ENCODE data around the gene RASIP1.
A peak's percentile ranks its signal among the peaks of the same experiment; 100 is the strongest.
"Not testable (repeated sequence)": the region's sequence is repeated elsewhere in the genome, so short reads cannot be mapped to it uniquely, and the experiment has no call there.

The RASIP1 gene

GRCh38 chr19:48731452-48731851, 9.0 kb downstream of the RASIP1 start:
- DNase-seq = no peak
- ATAC-seq = no peak

DNA sequence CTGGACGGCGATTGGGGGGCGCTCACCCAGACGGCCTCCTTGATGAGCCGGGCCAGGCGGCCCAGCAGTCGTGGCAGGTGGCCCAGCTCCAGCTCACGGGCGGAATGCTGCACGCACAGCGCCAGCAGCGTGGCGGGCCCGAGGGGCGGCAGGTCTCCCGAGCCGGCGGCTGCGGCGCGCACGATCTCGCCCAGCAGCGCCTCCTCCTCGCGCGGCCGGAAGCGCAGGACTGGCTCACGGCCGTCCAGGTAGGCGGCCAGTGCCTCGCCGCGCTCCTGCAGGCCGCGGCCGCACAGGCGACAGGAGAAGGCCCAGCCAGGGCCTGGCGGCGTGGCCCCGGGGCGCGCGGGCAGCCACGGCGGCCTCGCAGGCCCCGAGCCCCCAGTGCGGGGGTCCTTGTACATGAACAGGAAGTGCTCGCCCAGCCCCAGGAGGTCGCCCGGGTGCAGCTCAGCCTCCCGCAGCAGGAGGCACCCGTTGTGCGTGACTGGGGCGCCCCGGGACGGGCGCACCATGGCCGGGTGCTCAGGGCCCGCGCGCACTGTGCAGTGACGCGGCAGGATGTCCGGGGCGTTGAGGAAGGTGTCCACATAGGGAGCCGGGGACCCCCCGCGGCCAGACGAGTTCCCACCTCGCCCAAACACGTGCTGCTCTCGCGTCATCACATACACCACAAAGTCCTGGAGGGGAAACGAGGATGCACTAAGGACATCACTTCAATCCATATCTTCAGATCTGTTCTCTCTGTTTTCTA, 11.3 kb downstream of the RASIP1 start:
- DNase-seq (no peak), ATAC-seq (no peak)

DNA sequence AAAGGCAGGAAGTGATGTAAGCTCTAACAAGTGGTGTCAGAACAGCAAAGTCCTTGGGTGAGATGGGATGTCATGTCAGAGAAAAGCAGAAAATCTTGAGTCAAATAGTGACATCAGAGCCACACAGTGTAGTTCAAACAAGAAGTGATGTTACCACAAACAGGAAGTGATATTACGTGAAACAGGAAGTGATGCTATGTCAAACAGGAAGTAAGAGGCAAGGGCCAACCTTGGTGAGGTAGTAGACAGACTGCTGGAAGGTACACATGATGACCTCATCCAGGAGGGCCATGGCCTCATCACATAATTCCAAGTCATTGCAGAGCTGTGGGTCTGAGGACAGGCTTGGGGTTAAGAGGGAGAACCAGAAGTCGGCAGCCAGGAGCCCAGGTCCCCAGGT, 13.9 kb downstream of the RASIP1 start:
- no peak for DNase-seq
- ATAC-seq = peak; percentile 33

DNA sequence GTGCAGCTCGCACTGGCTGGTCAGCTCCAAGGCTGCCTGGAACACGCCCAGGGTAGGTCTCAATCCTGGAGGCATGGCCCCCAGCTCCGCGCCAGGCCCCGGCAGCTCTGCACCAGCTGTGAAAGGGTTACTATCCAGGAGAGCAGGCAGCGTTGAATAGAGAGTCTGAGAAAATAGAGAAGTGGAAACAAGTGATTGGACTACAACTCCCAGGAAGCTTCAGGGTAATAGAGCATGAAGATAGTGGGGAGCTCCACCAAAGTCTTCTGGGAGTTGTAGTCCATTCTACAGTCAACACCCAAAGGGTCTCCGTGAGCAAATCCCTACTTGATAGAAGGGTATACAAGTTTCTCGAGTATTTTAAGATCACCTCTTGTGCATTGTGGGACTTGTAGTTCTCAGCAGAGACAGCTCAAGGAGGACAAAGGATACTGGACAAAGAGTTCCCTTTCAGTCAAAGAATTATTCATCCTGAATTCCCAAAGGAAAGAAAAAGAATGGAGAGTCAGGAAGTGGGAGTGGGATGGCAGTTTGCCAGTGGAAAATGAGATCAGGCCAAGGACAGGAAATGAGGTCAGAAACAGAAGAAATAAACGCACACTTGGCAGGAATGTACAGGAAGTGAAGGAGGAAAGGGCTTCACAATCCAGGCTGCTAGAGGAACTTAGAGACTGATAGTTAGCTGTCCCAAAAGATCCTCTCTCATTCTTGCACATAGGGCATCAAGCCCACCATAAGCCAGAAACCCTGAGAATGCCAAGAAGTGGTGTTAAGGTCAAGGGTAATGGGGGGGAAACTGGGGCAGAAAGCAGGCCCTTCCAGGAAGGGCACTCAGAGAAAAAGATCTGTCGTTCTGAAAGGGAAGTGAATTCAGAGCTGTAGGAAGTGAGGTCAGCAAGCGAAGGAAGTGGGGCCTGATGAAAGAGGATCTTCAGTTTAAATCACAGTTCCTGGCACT, 15.3 kb downstream of the RASIP1 start:
- DNase-seq (no peak), ATAC-seq (peak; percentile 50)

DNA sequence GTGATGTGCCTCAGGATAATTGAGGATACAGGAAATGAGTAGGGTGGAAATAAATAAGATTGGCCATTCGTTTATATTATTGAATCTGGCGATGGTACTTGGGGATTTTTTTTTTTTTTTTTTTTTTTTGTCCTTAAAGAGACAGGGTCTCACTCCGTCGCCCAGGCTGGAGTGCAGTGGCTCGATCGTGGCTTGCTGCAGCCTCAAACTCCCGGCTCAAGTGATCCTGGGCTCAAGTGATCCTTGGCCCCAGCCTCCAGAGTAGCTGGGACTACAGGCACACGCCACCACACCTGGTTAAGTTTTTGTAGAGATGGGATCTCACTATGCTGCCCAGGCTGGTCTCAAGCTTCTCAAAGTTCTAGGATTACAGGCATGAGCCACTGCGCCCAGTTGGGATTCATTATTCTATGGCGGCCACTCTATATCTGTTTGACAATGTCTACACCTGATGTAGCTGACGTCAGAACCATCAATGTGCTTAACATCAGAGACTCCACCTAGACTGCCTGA, 18.2 kb downstream of the RASIP1 start:
- ATAC-seq (no peak), DNase-seq (no peak)

DNA sequence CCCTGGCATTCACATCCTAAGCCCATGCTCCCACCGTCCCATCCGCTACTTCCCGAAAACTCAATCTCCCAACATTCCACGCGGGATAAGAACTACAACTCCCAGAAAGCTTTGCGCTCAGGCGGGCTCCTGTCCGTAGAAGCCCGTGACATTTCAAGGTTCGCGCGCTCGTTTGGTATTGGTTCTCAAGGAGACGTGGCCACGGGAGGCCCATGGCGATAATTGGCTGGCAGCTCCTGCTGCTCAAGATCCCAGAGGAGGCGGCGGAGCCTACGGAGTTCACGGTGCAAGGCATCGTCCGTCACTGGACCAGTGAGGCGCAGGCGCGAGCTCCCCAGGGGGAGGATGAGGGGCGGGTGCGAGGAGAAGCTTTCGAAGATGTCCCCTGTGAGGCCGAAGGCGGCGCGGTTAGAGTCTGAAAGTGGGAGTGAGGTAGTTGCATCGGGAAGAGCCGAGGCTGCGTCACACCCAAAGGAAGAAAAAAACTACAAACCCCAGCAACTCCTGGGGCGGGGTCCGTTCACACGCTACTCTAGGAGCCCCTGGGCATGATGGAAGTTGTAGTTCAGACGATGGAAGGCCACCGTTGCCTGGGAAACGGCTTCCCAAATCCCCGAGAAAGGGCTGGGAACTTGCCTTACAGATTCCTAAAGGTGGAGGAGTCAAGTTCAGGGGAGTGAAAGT, 19.7 kb downstream of the RASIP1 start:
- DNase-seq = peak; percentile 93
- ATAC-seq = peak; percentile 94

DNA sequence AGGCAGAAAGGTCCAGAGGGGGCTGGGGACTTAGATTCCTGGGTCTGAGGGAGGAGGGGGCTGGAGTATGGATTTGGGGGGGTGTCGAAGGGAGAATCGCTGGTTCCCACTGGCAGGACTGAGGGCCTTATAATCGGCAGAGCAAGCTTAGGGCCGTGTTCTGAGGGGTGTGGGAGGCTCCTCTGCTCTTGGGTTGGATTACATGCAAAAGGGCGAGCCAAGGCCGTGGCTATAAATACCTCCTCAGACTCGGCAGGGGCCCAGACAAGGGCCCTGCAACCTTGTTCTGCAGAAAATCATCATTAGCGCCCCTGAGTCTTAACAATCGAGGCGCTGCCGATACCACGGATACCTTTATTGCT, 20.2 kb downstream of the RASIP1 start:
- ATAC-seq (peak; percentile 2), DNase-seq (no peak)

GRCh38 chr19:48719263-48720171, 20.9 kb downstream of the RASIP1 start, which contains the start of gene MAMSTR:
Gene MAMSTR (minus strand): TSS chr19:48719725. CDS start chr19:48719031, 694 bp downstream.
- no peak for ATAC-seq
- DNase-seq = no peak

DNA sequence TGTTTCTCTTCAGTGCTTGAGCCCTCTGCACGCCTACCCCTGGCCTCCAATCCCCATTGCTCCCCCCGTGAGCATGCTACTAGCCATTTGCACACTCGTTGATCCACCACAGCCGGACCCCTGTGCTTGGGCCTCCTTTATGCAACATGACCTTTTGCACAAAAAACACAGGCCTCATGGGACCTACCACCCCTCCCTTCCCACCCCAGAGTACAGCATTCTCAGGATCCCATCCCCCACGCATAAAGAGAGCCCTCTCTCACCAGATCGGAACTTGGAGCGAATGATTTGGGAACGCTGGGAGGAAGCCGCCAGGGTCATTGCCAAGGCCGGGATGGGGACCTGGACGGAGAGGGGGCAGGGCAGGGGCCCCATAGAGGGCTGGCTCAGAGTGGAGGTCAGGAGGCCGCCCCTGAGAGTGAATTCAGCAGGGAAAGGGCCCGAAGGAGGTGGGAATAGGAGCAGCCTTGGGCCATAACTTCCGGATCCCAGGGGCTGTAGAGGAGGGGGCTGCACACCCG, 21.6 kb downstream of the RASIP1 start:
- no peak for ATAC-seq
- DNase-seq = no peak

DNA sequence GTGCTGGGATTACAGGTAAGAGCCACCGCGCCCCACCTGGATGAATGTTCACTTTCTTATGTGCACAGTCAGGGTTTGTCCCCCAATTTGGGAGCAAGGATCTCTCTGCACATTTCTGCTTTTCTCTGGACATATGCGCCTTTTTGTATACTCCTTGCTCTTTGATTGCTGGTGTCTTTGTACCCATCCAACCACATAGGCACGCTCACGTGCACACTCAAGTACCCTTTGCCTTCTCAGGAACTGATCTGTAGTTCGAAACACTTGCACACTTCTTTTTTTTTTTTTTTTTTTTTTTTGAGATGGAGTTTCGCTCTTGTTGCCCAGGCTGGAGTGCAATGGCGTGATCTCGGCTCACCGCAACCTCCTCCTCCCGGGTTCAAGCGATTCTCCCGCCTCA, 22.3 kb downstream of the RASIP1 start:
- ATAC-seq, DNase-seq: not testable (repeated sequence)

DNA sequence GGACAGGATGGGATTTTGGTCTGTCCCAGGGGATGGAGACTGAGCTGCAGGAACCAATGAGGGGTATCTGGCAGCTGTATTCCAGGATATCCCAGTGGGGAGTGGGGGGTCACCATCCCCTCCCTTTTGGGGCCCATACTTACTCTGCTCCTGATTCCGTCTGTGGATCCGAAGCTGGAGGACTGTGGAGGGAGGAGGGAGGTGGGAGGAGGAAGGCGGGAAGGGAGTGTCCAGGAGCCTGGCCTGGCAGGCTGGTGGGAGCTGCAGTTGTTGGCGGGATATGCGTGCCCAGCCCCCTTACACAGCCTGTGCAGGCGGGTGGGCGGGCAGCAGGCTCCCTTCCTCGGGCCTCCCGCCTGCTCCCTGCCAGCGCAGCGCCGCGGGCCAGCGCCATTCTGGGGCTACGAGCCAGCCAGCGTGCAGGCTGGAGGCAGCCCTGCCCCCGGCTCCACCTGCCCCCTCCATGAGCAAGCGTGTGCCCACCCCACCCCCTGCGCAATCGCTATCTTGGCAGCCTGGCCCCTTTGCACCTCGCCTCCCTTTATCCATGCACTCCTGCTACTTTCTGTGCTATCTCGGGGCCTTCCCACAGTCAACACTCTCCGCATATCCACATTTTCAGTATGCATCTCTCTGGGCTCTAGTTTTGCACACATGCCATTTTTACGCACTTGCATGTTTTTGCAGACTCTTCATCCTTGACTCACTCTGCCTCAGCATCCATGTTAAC, 23.7 kb downstream of the RASIP1 start:
- ATAC-seq = no peak
- no peak for DNase-seq

DNA sequence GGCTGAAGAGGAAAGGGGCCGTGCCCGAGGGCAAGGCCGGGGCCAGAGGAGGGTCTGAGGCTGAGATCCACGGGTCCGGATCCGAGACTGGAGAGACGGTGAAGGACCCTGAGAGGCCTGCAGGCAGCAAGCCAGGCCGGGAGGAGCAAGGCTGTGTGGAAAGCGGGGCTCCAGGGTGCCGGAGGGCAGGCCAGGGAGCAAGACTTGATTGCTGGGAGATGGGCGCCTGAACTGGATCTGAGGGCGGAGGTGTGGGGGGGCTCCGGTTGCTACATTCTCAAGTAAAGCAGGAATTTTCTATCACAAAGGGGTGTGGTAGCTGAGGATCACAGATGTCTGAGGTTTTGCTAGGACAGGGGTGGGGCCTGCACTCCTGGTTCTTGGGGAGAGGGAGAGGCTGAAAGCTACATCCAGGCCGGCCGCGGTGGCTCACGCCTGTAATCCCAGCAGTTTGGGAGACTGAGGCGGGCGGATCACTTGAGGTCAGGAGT, 24.7 kb downstream of the RASIP1 start:
- DNase-seq (no peak), ATAC-seq (no peak)

DNA sequence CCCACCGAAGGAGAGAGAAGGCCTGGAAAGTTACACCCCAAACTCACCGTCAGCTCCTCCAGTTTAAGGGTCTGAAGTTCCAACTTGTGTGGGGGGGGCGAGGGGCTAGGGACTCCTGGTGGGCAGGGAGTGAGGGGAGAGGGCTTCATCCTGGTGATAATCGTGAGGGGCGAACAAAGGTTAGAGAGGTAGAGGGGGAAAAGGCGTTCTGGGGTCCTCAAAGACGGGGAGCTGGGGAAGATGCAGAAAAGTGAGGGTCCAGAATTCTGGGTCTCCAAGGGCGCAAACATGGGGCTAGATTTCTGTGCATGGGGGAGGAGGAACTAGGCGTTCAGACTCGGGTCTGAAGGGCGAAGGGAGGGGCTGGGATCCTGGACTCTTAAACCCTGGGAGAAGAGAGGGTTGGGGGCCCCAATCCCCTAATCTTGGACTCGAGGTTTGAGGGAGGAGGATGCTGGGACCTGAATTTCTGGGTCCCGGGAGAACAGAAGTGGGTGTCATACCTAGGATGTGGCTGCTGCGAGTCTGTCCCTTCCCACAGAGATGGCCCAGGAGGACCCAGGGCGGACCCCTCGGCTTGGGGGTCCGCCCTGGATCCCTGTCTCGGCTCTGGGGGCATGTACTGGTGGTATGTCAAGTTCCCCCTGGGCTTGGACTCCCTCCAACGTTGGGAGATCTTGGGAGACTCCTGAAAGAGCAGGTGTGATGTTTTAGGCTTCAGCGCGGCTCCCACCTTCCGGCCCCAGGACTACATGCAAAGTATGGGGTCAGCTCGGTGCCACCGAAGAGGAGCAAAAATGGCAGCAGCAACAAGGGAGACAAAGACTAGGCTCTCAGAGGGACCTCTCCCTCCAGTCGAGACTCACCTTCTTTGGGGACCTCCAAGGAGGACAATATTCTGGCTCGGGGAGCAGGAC, 25.4 kb downstream of the RASIP1 start:
- DNase-seq (no peak), ATAC-seq (no peak)

- ATAC-seq (peak; percentile 93), DNase-seq (peak; percentile 98)
These were observed 26.3 kb downstream of the RASIP1 start for GRCh38 chr19:48713864-48714755.

- no peak for ATAC-seq
- no peak for DNase-seq
These were observed 27.2 kb downstream of the RASIP1 start for GRCh38 chr19:48713041-48713863.

DNA sequence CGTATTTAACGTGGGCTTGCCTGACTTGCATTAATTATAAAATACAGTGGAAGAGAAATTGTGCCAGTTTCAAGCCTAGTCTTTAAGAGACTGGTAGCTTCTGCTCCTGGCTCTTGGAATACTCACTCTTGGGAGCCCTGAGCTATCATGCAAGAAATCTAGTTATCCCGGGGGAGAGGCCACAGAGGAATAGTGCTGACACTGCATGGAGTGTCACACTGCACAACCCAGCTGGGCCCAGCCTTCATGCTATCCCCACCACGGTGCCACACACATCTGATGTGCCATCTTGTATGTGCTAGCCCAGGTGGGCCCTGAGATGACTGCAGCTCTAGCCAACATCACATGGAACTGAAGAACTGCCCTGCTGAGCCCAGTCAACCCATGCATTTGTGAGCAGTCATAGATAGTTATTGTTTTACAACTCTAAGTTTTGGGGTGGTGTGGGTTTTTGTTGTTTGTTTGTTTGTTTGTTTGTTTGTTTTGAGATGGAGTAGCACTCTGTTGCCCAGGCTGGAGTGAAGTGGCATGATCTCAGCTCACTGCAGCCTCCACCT, 29.2 kb downstream of the RASIP1 start:
- DNase-seq (no peak), ATAC-seq (no peak)

DNA sequence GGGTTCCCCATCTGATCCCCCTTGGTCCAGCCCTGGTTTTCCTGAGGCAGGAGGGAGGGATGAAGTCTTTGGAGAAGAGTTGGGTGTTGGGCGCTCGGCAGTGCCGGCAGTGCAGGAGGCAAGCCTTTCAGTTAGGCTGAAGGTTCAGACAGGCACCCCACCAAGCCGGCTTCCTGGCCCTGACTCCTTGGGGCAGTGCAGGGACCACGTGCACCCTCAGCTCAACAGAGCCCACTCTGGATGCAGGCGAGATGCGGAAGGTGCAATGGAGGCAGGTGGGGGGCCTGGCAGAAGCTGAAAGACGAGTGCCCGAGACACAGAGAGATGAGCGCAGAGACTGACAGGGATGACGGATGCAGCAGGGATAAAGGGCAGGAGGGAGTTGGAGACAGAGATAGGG, 31.9 kb downstream of the RASIP1 start:
- no peak for ATAC-seq

More for the DNA sequence above, 31.9 kb downstream of the RASIP1 start:
- no peak for DNase-seq
